GM12878 (cell line): ENCODE data around the gene ITPR2. TPM values are rescaled to one million over a fixed set of nuclear protein-coding genes. Genes with fewer than 3 reads are reported as not detected.
"Not testable (repeated sequence)": the region's sequence is repeated elsewhere in the genome, so short reads cannot be mapped to it uniquely, and the experiment has no call there.

Source experiments
- ATAC-seq: fragments of 200-7000 bp; cut with Tn5 transposase; 3 replicates; pipeline ENCODE4 v1.9.1; 2020; ENCODE audit warnings: mild to moderate bottlenecking, moderate library complexity
- BruUV-seq: library from RNA; stranded (reverse); fragments of 400-500 nt; replicated peaks from 2 replicates; lab custom pipeline; 2021; lab: Mats Ljungman, UMichigan
- CTCF ChIA-PET: fragments of 300-600 bp; sonication (Branson Sonifier 250); formaldehyde crosslinking; extraction: SDS; loops from one replicate; lab custom pipeline; 2021; ENCODE audit warnings: inconsistent platforms; lab: Yijun Ruan, JAX
- POLR2A ChIA-PET: fragments of 350-600 bp; formaldehyde crosslinking; extraction: SDS; loops from one replicate; lab custom pipeline; 2021; ENCODE audit warnings: inconsistent platforms; lab: Charles Lee
- RAD21 ChIA-PET: fragments of 300-600 bp; sonication (Branson Sonifier 250); formaldehyde crosslinking; loops from one replicate; lab custom pipeline; 2023; ENCODE audit warnings: antibody characterized with exemption; ENCODE audit not compliant: unreplicated experiment; lab: Charles Lee
- SMC1A ChIA-PET: fragments of 300-600 bp; sonication (Branson Sonifier 250); formaldehyde crosslinking; loops from one replicate; lab custom pipeline; 2023; ENCODE audit not compliant: unreplicated experiment, uncharacterized antibody; lab: Charles Lee
- DNase-seq: peaks from one replicate; pipeline ENCODE4 v3.0.0-alpha.2; 2011; ENCODE audit warnings: low read depth, low spot score
- FAIRE-seq: peaks from 3 replicates; lab custom pipeline; 2011; peaks lifted over from hg19 to GRCh38; lab: Jason Lieb, UNC
- H2AFZ ChIP-seq: 2 replicates; pipeline ENCODE4 v1.6.0; 2011; ENCODE audit warnings: low read depth, low read length, control low read depth; ENCODE audit not compliant: control insufficient read depth
- H3K27ac ChIP-seq: 2 replicates; pipeline ENCODE4 v1.5.1; 2011; ENCODE audit warnings: control low read depth; ENCODE audit not compliant: control insufficient read depth, insufficient read depth
- H3K27me3 ChIP-seq, 2 experiments: replicated peaks in 1 of 2; 2 replicates each; pipeline versions ENCODE4 v1.6.0 to v1.6.1; 2011; ENCODE audit warnings: low read length in 1 of 2; ENCODE audit not compliant: control insufficient read depth in 2 of 2, insufficient read depth in 2 of 2
- H3K36me3 ChIP-seq, 2 experiments: 2 replicates each; pipeline ENCODE4 v1.5.1; 2011; ENCODE audit warnings: low read length in 1 of 2; ENCODE audit not compliant: control insufficient read depth in 2 of 2, insufficient read depth in 2 of 2
- H3K4me1 ChIP-seq: 2 replicates; pipeline ENCODE4 v1.6.1; 2011; ENCODE audit warnings: mild to moderate bottlenecking, low read length, moderate library complexity, mixed read lengths; ENCODE audit not compliant: control insufficient read depth, insufficient read depth
- H3K4me2 ChIP-seq: 2 replicates; pipeline ENCODE4 v1.6.0; 2011; ENCODE audit warnings: control low read depth; ENCODE audit not compliant: control insufficient read depth, insufficient read depth
- H3K4me3 ChIP-seq: fragments of 200-600 bp; sonication (generic); 2 replicates; pipeline ENCODE4 v1.5.1; 2016
- H3K79me2 ChIP-seq: 2 replicates; pipeline ENCODE4 v1.6.0; 2011; ENCODE audit warnings: low read length; ENCODE audit not compliant: control insufficient read depth, insufficient read depth
- H3K9ac ChIP-seq: 2 replicates; pipeline ENCODE4 v1.8.0; 2011; ENCODE audit warnings: low read length, control low read depth, mixed read lengths; ENCODE audit not compliant: control insufficient read depth, insufficient read depth
- H3K9me3 ChIP-seq: replicated peaks from 3 replicates; pipeline ENCODE4 v1.5.1; 2011; ENCODE audit warnings: mild to moderate bottlenecking, low read length; ENCODE audit not compliant: control insufficient read depth, insufficient read depth
- H4K20me1 ChIP-seq: 2 replicates; pipeline ENCODE4 v1.6.0; 2011; ENCODE audit not compliant: control insufficient read depth, insufficient read depth
- ETV6 ChIP-seq, 2 experiments: fragments of 450-650 bp in 1 of 2; IDR thresholded peaks in 1 of 2; conservative IDR thresholded peaks in 1 of 2; 2 replicates each; pipeline ENCODE4 v1.6.1; 2014; ENCODE audit warnings: antibody characterized with exemption in 1 of 2, borderline replicate concordance in 1 of 2, low read depth in 1 of 2, mild to moderate bottlenecking in 1 of 2, moderate library complexity in 1 of 2
- RAD21 ChIP-seq: IDR thresholded peaks from 2 replicates; pipeline ENCODE4 v1.6.1; 2011; ENCODE audit warnings: mild to moderate bottlenecking, low read depth, low read length, moderate library complexity; ENCODE audit not compliant: insufficient read depth
- WGBS: methylation state at CpG from one replicate; pipeline ENCODE4 v1.1.6; 2016; ENCODE audit warnings: low lambda C conversion rate; ENCODE audit not compliant: insufficient replicate concordance, insufficient coverage; ENCODE audit errors: missing lambda C conversion rate; 5-methylcytosine and 5-hydroxymethylcytosine counted together
- in situ Hi-C: fragments of 300-500 bp; cut with MboI; formaldehyde crosslinking; loops from 9 replicates; pipeline ENCODE4 v1.14.3; 2018; ENCODE audit warnings: mixed read lengths
- intact Hi-C: fragments of 100-400 bp; cut with micrococcal nuclease; formaldehyde crosslinking; loops from one replicate; pipeline ENCODE4 v1.14.2; 2022; ENCODE audit not compliant: unreplicated experiment
- polyA plus RNA-seq, 11 experiments: library from polyadenylated mRNA; depleted of rRNA in 4 of 11; unstranded in 6 of 11; stranded (reverse) in 5 of 11; fragments of >200 nt; fragmentation: Nextera tagmentation in 4 of 11; fragmentation: Illumina TruSeq in 1 of 11; extraction: Ambion mirVana in 4 of 11; extraction: Trizol in 1 of 11; gene quantifications; 1 replicate in 1 of 11; 2 replicates in 10 of 11; pipeline versions ENCODE4 v1.2.1 to v1.2.3, GENCODE V29; 2011 to 2016; ENCODE audit warnings: inconsistent platforms in 2 of 11, missing spikeins in 2 of 11, low read depth in 1 of 11
- total RNA-seq, 4 experiments: library from RNA; depleted of rRNA in 3 of 4; stranded (reverse); fragments of >200 nt in 3 of 4; fragmentation: Illumina TruSeq in 1 of 4; extraction: Trizol in 1 of 4; gene quantifications; 2 replicates each; pipeline versions ENCODE4 v1.2.1 to v1.2.3, GENCODE V29; 2013 to 2021

Gene ITPR2
- total and polyA plus RNA-seq, 10 of the 15 experiments (the other 5 are each of a cell fraction or from before 2014, with no cell fraction given) = 7.5 to 76.2 (median 47.1) TPM

- H3K27ac ChIP-seq, intact Hi-C loops, CTCF ChIA-PET, H3K9me3 ChIP-seq, in situ Hi-C loops, H3K9ac ChIP-seq, H3K4me2 ChIP-seq, H3K36me3 ChIP-seq, SMC1A ChIA-PET, H3K27me3 ChIP-seq, H4K20me1 ChIP-seq, FAIRE-seq, H2AFZ ChIP-seq, H3K4me1 ChIP-seq, DNase-seq, RAD21 ChIA-PET, POLR2A ChIA-PET, H3K4me3 ChIP-seq, ATAC-seq, H3K79me2 ChIP-seq, BruUV-seq: not testable (repeated sequence)
- 71% methylated on average over 6 of the region's 6 CpGs for WGBS
These were observed 522.5 kb downstream of the ITPR2 start for GRCh38 chr12:26310489-26310888.

- no peaks in the 10 kb centered on the region for H3K27me3 ChIP-seq
- no peaks in the 10 kb centered on the region for H3K36me3 ChIP-seq
- H4K20me1 ChIP-seq = no peaks in the 10 kb centered on the region
- intact Hi-C loops (no loop called here), in situ Hi-C loops (no loop called here)
- no peaks in the 10 kb centered on the region for H3K4me1 ChIP-seq
- H3K27ac ChIP-seq = no peak overlapping the region
- FAIRE-seq (no peak), DNase-seq (no peak), ATAC-seq (no peak)
- ChIA-PET RAD21 (interaction anchor here (1.2 kb wide), 1 partner anchor 190 kb away, joined by 3 read pairs; no protein-coding TSS in a partner anchor), POLR2A (no interaction called here), CTCF (interaction anchor here (0.6 to 1.0 kb wide), 2 partner anchors 9 to 38 kb away, joined by 3 read pairs; no protein-coding TSS in a partner anchor), SMC1A (interaction anchor here (1.3 kb wide), 1 partner anchor 99 kb away, joined by 3 read pairs; no protein-coding TSS in a partner anchor)
- no peak for TF ChIP-seq ETV6 (conservative IDR thresholded peaks at IDR 0.05 in 1 of 2, IDR thresholded peaks at IDR 0.05 in 1 of 2; ENCODE audit: borderline replicate concordance in 1 of 2, low read depth in 1 of 2)
- 0 out of 2 replicates have a peak, but pooled peaks have one; percentile 12 for TF ChIP-seq RAD21
- H3K4me2 ChIP-seq = no peak overlapping the region
- no peak overlapping the region for H2AFZ ChIP-seq
- H3K9ac ChIP-seq = no peak overlapping the region
- H3K9me3 ChIP-seq = no peaks in the 10 kb centered on the region; the same call in 1 of the 3 replicates
- WGBS = 52% methylated on average over 4 of the region's 4 CpGs
- H3K4me3 ChIP-seq = no peak overlapping the region
- H3K79me2 ChIP-seq = no peaks in the 10 kb centered on the region
- BruUV-seq = no TSS peak
These were observed 523.4 kb downstream of the ITPR2 start for GRCh38 chr12:26309634-26310033.
